GM03348 (cell line): ENCODE data around the gene THBS1.

Source experiments
- DNase-seq: peaks from one replicate; pipeline ENCODE4 v3.0.0; 2012; ENCODE audit warnings: low spot score

The THBS1 gene

GRCh38 chr15:39589193-39589814 is 8.4 kb downstream of the THBS1 start:
- no peak for DNase-seq

- no peak for DNase-seq
Measured at GRCh38 chr15:39589815-39590644, 9.2 kb downstream of the THBS1 start.

- no peak for DNase-seq
Measured at GRCh38 chr15:39591141-39591895, 10.4 kb downstream of the THBS1 start.

- DNase-seq: no peak
Measured at GRCh38 chr15:39591896-39592315, 11.0 kb downstream of the THBS1 start.

GRCh38 chr15:39592500-39592899 is 11.6 kb downstream of the THBS1 start:
- DNase-seq: no peak

GRCh38 chr15:39593071-39593655 is 12.3 kb downstream of the THBS1 start:
- DNase-seq: no peak

GRCh38 chr15:39593656-39594445 is 13.0 kb downstream of the THBS1 start:
- no peak for DNase-seq

- DNase-seq: no peak
Measured at GRCh38 chr15:39594446-39595337, 13.8 kb downstream of the THBS1 start.

GRCh38 chr15:39595338-39596221 is 14.7 kb downstream of the THBS1 start:
- DNase-seq: no peak

GRCh38 chr15:39596358-39597051 is 15.6 kb downstream of the THBS1 start:
- no peak for DNase-seq

GRCh38 chr15:39597336-39597735 is 16.5 kb downstream of the THBS1 start:
- DNase-seq: no peak

GRCh38 chr15:39597751-39598185 is 16.9 kb downstream of the THBS1 start:
- no peak for DNase-seq

- DNase-seq: no peak
Measured at GRCh38 chr15:39598186-39598850, 17.4 kb downstream of the THBS1 start.

- no peak for DNase-seq
Measured at GRCh38 chr15:39598958-39599845, 18.3 kb downstream of the THBS1 start.

GRCh38 chr15:39599871-39600270 is 19.0 kb downstream of the THBS1 start:
- no peak for DNase-seq

GRCh38 chr15:39602143-39602542 is 21.3 kb downstream of the THBS1 start:
- DNase-seq: no peak

GRCh38 chr15:39605146-39605545 is 24.3 kb downstream of the THBS1 start:
- no peak for DNase-seq
